ENCODE results near the gene CPA5.

CPA5 gene

GRCh38 chr7:130377178-130377577 lies 32.6 kb downstream of the CPA5 start:
- Histone ChIP-seq H3K9ac (ENCODE audit: low read length) (no peak overlapping the region), H3K14ac (ENCODE audit: low read length in 2 of 2) (peak overlapping the region in 1 of 2 experiments; percentile 53), H3K79me1 (replicated peaks; ENCODE audit: low read length, poor library complexity, severe bottlenecking) (no peaks in the 10 kb centered on the region), H4K91ac (ENCODE audit: low read length) (peak overlapping the region; percentile 44), H3K4me3 (ENCODE audit: insufficient read depth in 1 of 2, low read depth in 1 of 2, low read length in 2 of 2) (no peak overlapping the region), H3K18ac (ENCODE audit: low read depth in 1 of 2, low read length in 2 of 2) (peak overlapping the region in 1 of 2 experiments; percentile 23), H3K4me2 (ENCODE audit: low read length, poor library complexity, severe bottlenecking) (no peak overlapping the region), H3K4ac (ENCODE audit: low read depth in 1 of 2, low read length in 2 of 2) (peak overlapping the region; percentile 40 to 73), H3K27me3 (ENCODE audit: control insufficient read depth in 1 of 2, insufficient read depth in 1 of 2, low read length in 2 of 2) (peaks cover 0 to 5% of the 10 kb centered on the region in 2 experiments), H2BK15ac (ENCODE audit: low read depth, poor library complexity, severe bottlenecking) (no peak overlapping the region), H3K9me3 (ENCODE audit: control insufficient read depth, low read length) (no peaks in the 10 kb centered on the region), H2BK120ac (ENCODE audit: low read depth, low read length) (peak overlapping the region; percentile 39), H3K4me1 (ENCODE audit: control insufficient read depth, insufficient read depth, low read depth, low read length) (peaks cover 37% of the 10 kb centered on the region), H2AK5ac (ENCODE audit: low read length, severe bottlenecking) (peak overlapping the region; percentile 76), H3K27ac (ENCODE audit: low read length, poor library complexity, severe bottlenecking) (no peak overlapping the region), H2BK5ac (ENCODE audit: low read depth, low read length, poor library complexity, severe bottlenecking) (no peak overlapping the region), H4K8ac (ENCODE audit: low read length) (no peak overlapping the region), H3K23ac (ENCODE audit: low read length in 2 of 2) (no peak overlapping the region), H2BK12ac (ENCODE audit: low read length in 2 of 2) (peak overlapping the region; percentile 90 to 91), H3K36me3 (ENCODE audit: control insufficient read depth in 1 of 2, insufficient read depth in 2 of 2, low read depth in 1 of 2, low read length in 2 of 2) (no peaks in the 10 kb centered on the region), H2AFZ (ENCODE audit: low read depth, low read length) (no peak overlapping the region)
- WGBS = 94% methylated on average over 6 of the region's 6 CpGs
- DNase-seq = no peak

GRCh38 chr7:130379019-130379418 lies 34.4 kb downstream of the CPA5 start:
- H3K9ac ChIP-seq (ENCODE audit: low read length) = no peak overlapping the region
- no peak overlapping the region for H3K27ac ChIP-seq (ENCODE audit: low read length, poor library complexity, severe bottlenecking)
- H3K4me3 ChIP-seq (ENCODE audit: insufficient read depth in 1 of 2, low read depth in 1 of 2, low read length in 2 of 2) = no peak overlapping the region
- H3K4me1 ChIP-seq (ENCODE audit: control insufficient read depth, insufficient read depth, low read depth, low read length) = peaks cover 27% of the 10 kb centered on the region
- H3K23ac ChIP-seq (ENCODE audit: low read length in 2 of 2) = no peak overlapping the region
- peak overlapping the region; percentile 86 to 92 for H3K18ac ChIP-seq (ENCODE audit: low read depth in 1 of 2, low read length in 2 of 2)
- peak overlapping the region; percentile 51 for H2BK120ac ChIP-seq (ENCODE audit: low read depth, low read length)
- H2AFZ ChIP-seq (ENCODE audit: low read depth, low read length) = no peak overlapping the region
- no peaks in the 10 kb centered on the region for H3K9me3 ChIP-seq (ENCODE audit: control insufficient read depth, low read length)
- H3K4me2 ChIP-seq (ENCODE audit: low read length, poor library complexity, severe bottlenecking) = no peak overlapping the region
- H3K27me3 ChIP-seq (ENCODE audit: control insufficient read depth in 1 of 2, insufficient read depth in 1 of 2, low read length in 2 of 2) = peaks cover 0 to 5% of the 10 kb centered on the region in 2 experiments
- H2AK5ac ChIP-seq (ENCODE audit: low read length, severe bottlenecking) = peak overlapping the region; percentile 98
- WGBS = 96% methylated on average over 7 of the region's 7 CpGs
- H2BK5ac ChIP-seq (ENCODE audit: low read depth, low read length, poor library complexity, severe bottlenecking) = no peak overlapping the region
- no peaks in the 10 kb centered on the region for H3K79me1 ChIP-seq (replicated peaks; ENCODE audit: low read length, poor library complexity, severe bottlenecking)
- H2BK15ac ChIP-seq (ENCODE audit: low read depth, poor library complexity, severe bottlenecking) = peak overlapping the region; percentile 60
- H3K4ac ChIP-seq (ENCODE audit: low read depth in 1 of 2, low read length in 2 of 2) = peak overlapping the region; percentile 54 to 73
- no peaks in the 10 kb centered on the region for H3K36me3 ChIP-seq (ENCODE audit: control insufficient read depth in 1 of 2, insufficient read depth in 2 of 2, low read depth in 1 of 2, low read length in 2 of 2)
- no peak overlapping the region for H3K14ac ChIP-seq (ENCODE audit: low read length in 2 of 2)
- no peak for DNase-seq
- peak overlapping the region; percentile 96 to 97 for H2BK12ac ChIP-seq (ENCODE audit: low read length in 2 of 2)
- H4K91ac ChIP-seq (ENCODE audit: low read length) = peak overlapping the region; percentile 57
- H4K8ac ChIP-seq (ENCODE audit: low read length) = no peak overlapping the region

GRCh38 chr7:130379532-130379920 lies 34.9 kb downstream of the CPA5 start:
- Histone ChIP-seq H3K23ac (ENCODE audit: low read length in 2 of 2) (no peak overlapping the region), H2BK120ac (ENCODE audit: low read depth, low read length) (peak overlapping the region; percentile 51), H3K4me3 (ENCODE audit: insufficient read depth in 1 of 2, low read depth in 1 of 2, low read length in 2 of 2) (no peak overlapping the region), H3K4ac (ENCODE audit: low read depth in 1 of 2, low read length in 2 of 2) (peak overlapping the region; percentile 84 to 85), H2AFZ (ENCODE audit: low read depth, low read length) (peak overlapping the region; percentile 60), H3K9ac (ENCODE audit: low read length) (no peak overlapping the region), H2BK12ac (ENCODE audit: low read length in 2 of 2) (peak overlapping the region; percentile 96 to 97), H3K4me2 (ENCODE audit: low read length, poor library complexity, severe bottlenecking) (no peak overlapping the region), H3K14ac (ENCODE audit: low read length in 2 of 2) (peak overlapping the region in 1 of 2 experiments; percentile 55), H3K79me1 (replicated peaks; ENCODE audit: low read length, poor library complexity, severe bottlenecking) (no peaks in the 10 kb centered on the region), H3K27me3 (ENCODE audit: control insufficient read depth in 1 of 2, insufficient read depth in 1 of 2, low read length in 2 of 2) (peaks cover 0 to 5% of the 10 kb centered on the region in 2 experiments), H4K8ac (ENCODE audit: low read length) (peak overlapping the region; percentile 81), H3K4me1 (ENCODE audit: control insufficient read depth, insufficient read depth, low read depth, low read length) (peaks cover 24% of the 10 kb centered on the region), H3K9me3 (ENCODE audit: control insufficient read depth, low read length) (no peaks in the 10 kb centered on the region), H2BK15ac (ENCODE audit: low read depth, poor library complexity, severe bottlenecking) (peak overlapping the region; percentile 100), H4K91ac (ENCODE audit: low read length) (peak overlapping the region; percentile 98), H2BK5ac (ENCODE audit: low read depth, low read length, poor library complexity, severe bottlenecking) (peak overlapping the region; percentile 50), H3K27ac (ENCODE audit: low read length, poor library complexity, severe bottlenecking) (no peak overlapping the region), H2AK5ac (ENCODE audit: low read length, severe bottlenecking) (peak overlapping the region; percentile 98), H3K36me3 (ENCODE audit: control insufficient read depth in 1 of 2, insufficient read depth in 2 of 2, low read depth in 1 of 2, low read length in 2 of 2) (peaks cover 0 to 5% of the 10 kb centered on the region in 2 experiments), H3K18ac (ENCODE audit: low read depth in 1 of 2, low read length in 2 of 2) (peak overlapping the region; percentile 86 to 92)
- WGBS = 75% methylated on average over 10 of the region's 10 CpGs
- no peak for DNase-seq

GRCh38 chr7:130379921-130380860 lies 35.6 kb downstream of the CPA5 start, which contains the start of gene CPA1:
TSS of gene CPA1 (plus strand) at chr7:130380494. CDS start at chr7:130380521, 27 bp downstream.
- Histone ChIP-seq H3K4me2 (ENCODE audit: low read length, poor library complexity, severe bottlenecking) (no peak within 1 kb of the TSS), H2AK5ac (ENCODE audit: low read length, severe bottlenecking) (peak within 1 kb of the TSS; percentile 98), H3K23ac (ENCODE audit: low read length in 2 of 2) (no peak within 1 kb of the TSS), H3K18ac (ENCODE audit: low read depth in 1 of 2, low read length in 2 of 2) (peak within 1 kb of the TSS; percentile 86 to 92), H3K4me3 (ENCODE audit: insufficient read depth in 1 of 2, low read depth in 1 of 2, low read length in 2 of 2) (no peak within 1 kb of the TSS), H2BK12ac (ENCODE audit: low read length in 2 of 2) (peak within 1 kb of the TSS; percentile 96 to 97), H3K4me1 (ENCODE audit: control insufficient read depth, insufficient read depth, low read depth, low read length) (peaks cover 20% of the 10 kb centered on the region), H2BK15ac (ENCODE audit: low read depth, poor library complexity, severe bottlenecking) (peak within 1 kb of the TSS; percentile 100), H3K9ac (ENCODE audit: low read length) (no peak within 1 kb of the TSS), H2BK5ac (ENCODE audit: low read depth, low read length, poor library complexity, severe bottlenecking) (peak within 1 kb of the TSS; percentile 59), H4K91ac (ENCODE audit: low read length) (peak within 1 kb of the TSS; percentile 98), H3K36me3 (ENCODE audit: control insufficient read depth in 1 of 2, insufficient read depth in 2 of 2, low read depth in 1 of 2, low read length in 2 of 2) (peaks cover 0 to 5% of the 10 kb centered on the region in 2 experiments), H3K9me3 (ENCODE audit: control insufficient read depth, low read length) (no peaks in the 10 kb centered on the region), H3K4ac (ENCODE audit: low read depth in 1 of 2, low read length in 2 of 2) (peak within 1 kb of the TSS; percentile 84 to 85), H3K79me1 (replicated peaks; ENCODE audit: low read length, poor library complexity, severe bottlenecking) (no peaks in the 10 kb centered on the region), H4K8ac (ENCODE audit: low read length) (peak within 1 kb of the TSS; percentile 90), H2BK120ac (ENCODE audit: low read depth, low read length) (peak within 1 kb of the TSS; percentile 51), H3K27me3 (ENCODE audit: control insufficient read depth in 1 of 2, insufficient read depth in 1 of 2, low read length in 2 of 2) (peaks cover 0 to 5% of the 10 kb centered on the region in 2 experiments), H2AFZ (ENCODE audit: low read depth, low read length) (peak within 1 kb of the TSS; percentile 60), H3K14ac (ENCODE audit: low read length in 2 of 2) (peak within 1 kb of the TSS in 1 of 2 experiments; percentile 55), H3K27ac (ENCODE audit: low read length, poor library complexity, severe bottlenecking) (no peak within 1 kb of the TSS)
- 50% methylated on average over 18 of the region's 20 CpGs for WGBS
- no peak for DNase-seq
